GM12878 (cell line): ENCODE data around the gene ATP13A4. TPM values are rescaled to one million over a fixed set of nuclear protein-coding genes. Genes with fewer than 3 reads are reported as not detected.
A peak's percentile ranks its signal among the peaks of the same experiment; 100 is the strongest.

Experiments
- ATAC-seq: fragments of 200-7000 bp; cut with Tn5 transposase; 3 replicates; pipeline ENCODE4 v1.9.1; 2020; ENCODE audit warnings: mild to moderate bottlenecking, moderate library complexity
- BruUV-seq: library from RNA; stranded (reverse); fragments of 400-500 nt; replicated peaks from 2 replicates; lab custom pipeline; 2021; lab: Mats Ljungman, UMichigan
- CTCF ChIA-PET: fragments of 300-600 bp; sonication (Branson Sonifier 250); formaldehyde crosslinking; extraction: SDS; loops from one replicate; lab custom pipeline; 2021; ENCODE audit warnings: inconsistent platforms; lab: Yijun Ruan, JAX
- POLR2A ChIA-PET: fragments of 350-600 bp; formaldehyde crosslinking; extraction: SDS; loops from one replicate; lab custom pipeline; 2021; ENCODE audit warnings: inconsistent platforms; lab: Charles Lee
- RAD21 ChIA-PET: fragments of 300-600 bp; sonication (Branson Sonifier 250); formaldehyde crosslinking; loops from one replicate; lab custom pipeline; 2023; ENCODE audit warnings: antibody characterized with exemption; ENCODE audit not compliant: unreplicated experiment; lab: Charles Lee
- SMC1A ChIA-PET: fragments of 300-600 bp; sonication (Branson Sonifier 250); formaldehyde crosslinking; loops from one replicate; lab custom pipeline; 2023; ENCODE audit not compliant: unreplicated experiment, uncharacterized antibody; lab: Charles Lee
- DNase-seq: peaks from one replicate; pipeline ENCODE4 v3.0.0-alpha.2; 2011; ENCODE audit warnings: low read depth, low spot score
- FAIRE-seq: peaks from 3 replicates; lab custom pipeline; 2011; peaks lifted over from hg19 to GRCh38; lab: Jason Lieb, UNC
- H2AFZ ChIP-seq: 2 replicates; pipeline ENCODE4 v1.6.0; 2011; ENCODE audit warnings: low read depth, low read length, control low read depth; ENCODE audit not compliant: control insufficient read depth
- H3K27ac ChIP-seq: 2 replicates; pipeline ENCODE4 v1.5.1; 2011; ENCODE audit warnings: control low read depth; ENCODE audit not compliant: control insufficient read depth, insufficient read depth
- H3K27me3 ChIP-seq, 2 experiments: replicated peaks in 1 of 2; 2 replicates each; pipeline versions ENCODE4 v1.6.0 to v1.6.1; 2011; ENCODE audit warnings: low read length in 1 of 2; ENCODE audit not compliant: control insufficient read depth in 2 of 2, insufficient read depth in 2 of 2
- H3K36me3 ChIP-seq, 2 experiments: 2 replicates each; pipeline ENCODE4 v1.5.1; 2011; ENCODE audit warnings: low read length in 1 of 2; ENCODE audit not compliant: control insufficient read depth in 2 of 2, insufficient read depth in 2 of 2
- H3K4me1 ChIP-seq: 2 replicates; pipeline ENCODE4 v1.6.1; 2011; ENCODE audit warnings: mild to moderate bottlenecking, low read length, moderate library complexity, mixed read lengths; ENCODE audit not compliant: control insufficient read depth, insufficient read depth
- H3K4me2 ChIP-seq: 2 replicates; pipeline ENCODE4 v1.6.0; 2011; ENCODE audit warnings: control low read depth; ENCODE audit not compliant: control insufficient read depth, insufficient read depth
- H3K4me3 ChIP-seq: fragments of 200-600 bp; sonication (generic); 2 replicates; pipeline ENCODE4 v1.5.1; 2016
- H3K79me2 ChIP-seq: 2 replicates; pipeline ENCODE4 v1.6.0; 2011; ENCODE audit warnings: low read length; ENCODE audit not compliant: control insufficient read depth, insufficient read depth
- H3K9ac ChIP-seq: 2 replicates; pipeline ENCODE4 v1.8.0; 2011; ENCODE audit warnings: low read length, control low read depth, mixed read lengths; ENCODE audit not compliant: control insufficient read depth, insufficient read depth
- H3K9me3 ChIP-seq: replicated peaks from 3 replicates; pipeline ENCODE4 v1.5.1; 2011; ENCODE audit warnings: mild to moderate bottlenecking, low read length; ENCODE audit not compliant: control insufficient read depth, insufficient read depth
- H4K20me1 ChIP-seq: 2 replicates; pipeline ENCODE4 v1.6.0; 2011; ENCODE audit not compliant: control insufficient read depth, insufficient read depth
- CBFB ChIP-seq: IDR thresholded peaks from 2 replicates; pipeline ENCODE4 v1.6.1; 2016; ENCODE audit warnings: antibody characterized with exemption, low read depth
- CHD2 ChIP-seq: IDR thresholded peaks from 2 replicates; pipeline ENCODE4 v1.6.1; 2011; ENCODE audit warnings: low read depth, low read length, improper control_type of control experiment, borderline replicate concordance
- IKZF2 ChIP-seq, 2 experiments: fragments of 450-650 bp; IDR thresholded peaks; 2 replicates each; pipeline ENCODE4 v1.6.1; 2017; ENCODE audit warnings: mild to moderate bottlenecking in 2 of 2, moderate library complexity in 2 of 2
- SUPT20H ChIP-seq: IDR thresholded peaks from 2 replicates; pipeline ENCODE4 v1.6.1; 2011; ENCODE audit warnings: low read depth, mild to moderate bottlenecking, low read length, moderate library complexity, borderline replicate concordance; ENCODE audit not compliant: control insufficient read depth
- ZNF622 ChIP-seq: fragments of 450-650 bp; IDR thresholded peaks from 2 replicates; pipeline ENCODE4 v1.6.1; 2017; ENCODE audit warnings: mild to moderate bottlenecking, inconsistent platforms
- WGBS: methylation state at CpG from one replicate; pipeline ENCODE4 v1.1.6; 2016; ENCODE audit warnings: low lambda C conversion rate; ENCODE audit not compliant: insufficient replicate concordance, insufficient coverage; ENCODE audit errors: missing lambda C conversion rate; 5-methylcytosine and 5-hydroxymethylcytosine counted together
- in situ Hi-C: fragments of 300-500 bp; cut with MboI; formaldehyde crosslinking; loops from 9 replicates; pipeline ENCODE4 v1.14.3; 2018; ENCODE audit warnings: mixed read lengths
- intact Hi-C: fragments of 100-400 bp; cut with micrococcal nuclease; formaldehyde crosslinking; loops from one replicate; pipeline ENCODE4 v1.14.2; 2022; ENCODE audit not compliant: unreplicated experiment
- polyA plus RNA-seq, 11 experiments: library from polyadenylated mRNA; depleted of rRNA in 4 of 11; unstranded in 6 of 11; stranded (reverse) in 5 of 11; fragments of >200 nt; fragmentation: Nextera tagmentation in 4 of 11; fragmentation: Illumina TruSeq in 1 of 11; extraction: Ambion mirVana in 4 of 11; extraction: Trizol in 1 of 11; gene quantifications; 1 replicate in 1 of 11; 2 replicates in 10 of 11; pipeline versions ENCODE4 v1.2.1 to v1.2.3, GENCODE V29; 2011 to 2016; ENCODE audit warnings: inconsistent platforms in 2 of 11, missing spikeins in 2 of 11, low read depth in 1 of 11
- total RNA-seq, 4 experiments: library from RNA; depleted of rRNA in 3 of 4; stranded (reverse); fragments of >200 nt in 3 of 4; fragmentation: Illumina TruSeq in 1 of 4; extraction: Trizol in 1 of 4; gene quantifications; 2 replicates each; pipeline versions ENCODE4 v1.2.1 to v1.2.3, GENCODE V29; 2013 to 2021
- TF ChIP-seq, protein P1 (sequence below): fragments of 150-350 bp; IDR thresholded peaks from 2 replicates; pipeline ENCODE4 v1.6.1; 2016; ENCODE audit warnings: low read depth, low read length
- TF ChIP-seq, protein P2 (sequence below): fragments of 450-650 bp; IDR thresholded peaks from 2 replicates; pipeline ENCODE4 v1.6.1; 2018; ENCODE audit warnings: mild to moderate bottlenecking, low read depth, moderate library complexity; ENCODE audit not compliant: partially characterized antibody
- TF ChIP-seq, protein P3 (sequence below): fragments of 450-650 bp; conservative IDR thresholded peaks from 2 replicates; pipeline ENCODE4 v1.6.1; 2017; ENCODE audit warnings: mild to moderate bottlenecking, moderate library complexity

ATP13A4 gene
- total and polyA plus RNA-seq, 10 of the 15 experiments (the other 5 are each of a cell fraction or from before 2014, with no cell fraction given): 0.29 to 1.7 (median 1.0) TPM; not detected in 1

DNA sequence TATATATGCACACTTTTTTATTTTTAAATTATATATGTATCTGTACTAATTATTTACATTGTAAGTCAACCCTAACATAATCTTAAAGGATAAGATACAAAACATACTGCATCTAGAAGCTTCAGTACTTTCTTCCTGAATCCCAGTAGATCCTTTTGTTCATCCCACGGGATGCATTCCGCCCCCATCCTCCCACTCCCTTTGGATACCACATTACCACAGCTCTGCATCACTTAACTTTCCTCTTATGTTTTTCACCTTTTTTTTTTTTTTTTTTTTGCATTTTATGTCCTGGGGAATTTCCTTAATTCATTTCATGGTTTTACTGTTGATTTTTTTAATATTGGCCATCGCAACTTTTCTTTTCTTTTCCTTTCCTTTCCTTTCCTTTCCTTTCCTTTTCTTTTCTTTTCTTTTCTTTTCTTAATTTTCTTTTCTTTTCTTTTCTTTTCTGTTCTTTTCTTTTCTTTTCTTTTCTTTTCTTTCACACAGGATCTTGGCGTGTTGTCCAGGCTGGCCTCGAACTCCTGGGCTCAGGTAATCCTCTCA lies 41.3 kb upstream of the ATP13A4 start:
- TF ChIP-seq IKZF2 (IDR thresholded peaks at IDR 0.05) (0 out of 4 replicates have a peak, but pooled peaks of 1 of the 2 experiments have one; percentile 14), ZNF622 (no peak), SUPT20H (no peak), CHD2 (no peak), CBFB (no peak)
- TF ChIP-seq, protein P1, sequence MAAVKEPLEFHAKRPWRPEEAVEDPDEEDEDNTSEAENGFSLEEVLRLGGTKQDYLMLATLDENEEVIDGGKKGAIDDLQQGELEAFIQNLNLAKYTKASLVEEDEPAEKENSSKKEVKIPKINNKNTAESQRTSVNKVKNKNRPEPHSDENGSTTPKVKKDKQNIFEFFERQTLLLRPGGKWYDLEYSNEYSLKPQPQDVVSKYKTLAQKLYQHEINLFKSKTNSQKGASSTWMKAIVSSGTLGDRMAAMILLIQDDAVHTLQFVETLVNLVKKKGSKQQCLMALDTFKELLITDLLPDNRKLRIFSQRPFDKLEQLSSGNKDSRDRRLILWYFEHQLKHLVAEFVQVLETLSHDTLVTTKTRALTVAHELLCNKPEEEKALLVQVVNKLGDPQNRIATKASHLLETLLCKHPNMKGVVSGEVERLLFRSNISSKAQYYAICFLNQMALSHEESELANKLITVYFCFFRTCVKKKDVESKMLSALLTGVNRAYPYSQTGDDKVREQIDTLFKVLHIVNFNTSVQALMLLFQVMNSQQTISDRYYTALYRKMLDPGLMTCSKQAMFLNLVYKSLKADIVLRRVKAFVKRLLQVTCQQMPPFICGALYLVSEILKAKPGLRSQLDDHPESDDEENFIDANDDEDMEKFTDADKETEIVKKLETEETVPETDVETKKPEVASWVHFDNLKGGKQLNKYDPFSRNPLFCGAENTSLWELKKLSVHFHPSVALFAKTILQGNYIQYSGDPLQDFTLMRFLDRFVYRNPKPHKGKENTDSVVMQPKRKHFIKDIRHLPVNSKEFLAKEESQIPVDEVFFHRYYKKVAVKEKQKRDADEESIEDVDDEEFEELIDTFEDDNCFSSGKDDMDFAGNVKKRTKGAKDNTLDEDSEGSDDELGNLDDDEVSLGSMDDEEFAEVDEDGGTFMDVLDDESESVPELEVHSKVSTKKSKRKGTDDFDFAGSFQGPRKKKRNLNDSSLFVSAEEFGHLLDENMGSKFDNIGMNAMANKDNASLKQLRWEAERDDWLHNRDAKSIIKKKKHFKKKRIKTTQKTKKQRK: no peak
- TF ChIP-seq, protein P2, sequence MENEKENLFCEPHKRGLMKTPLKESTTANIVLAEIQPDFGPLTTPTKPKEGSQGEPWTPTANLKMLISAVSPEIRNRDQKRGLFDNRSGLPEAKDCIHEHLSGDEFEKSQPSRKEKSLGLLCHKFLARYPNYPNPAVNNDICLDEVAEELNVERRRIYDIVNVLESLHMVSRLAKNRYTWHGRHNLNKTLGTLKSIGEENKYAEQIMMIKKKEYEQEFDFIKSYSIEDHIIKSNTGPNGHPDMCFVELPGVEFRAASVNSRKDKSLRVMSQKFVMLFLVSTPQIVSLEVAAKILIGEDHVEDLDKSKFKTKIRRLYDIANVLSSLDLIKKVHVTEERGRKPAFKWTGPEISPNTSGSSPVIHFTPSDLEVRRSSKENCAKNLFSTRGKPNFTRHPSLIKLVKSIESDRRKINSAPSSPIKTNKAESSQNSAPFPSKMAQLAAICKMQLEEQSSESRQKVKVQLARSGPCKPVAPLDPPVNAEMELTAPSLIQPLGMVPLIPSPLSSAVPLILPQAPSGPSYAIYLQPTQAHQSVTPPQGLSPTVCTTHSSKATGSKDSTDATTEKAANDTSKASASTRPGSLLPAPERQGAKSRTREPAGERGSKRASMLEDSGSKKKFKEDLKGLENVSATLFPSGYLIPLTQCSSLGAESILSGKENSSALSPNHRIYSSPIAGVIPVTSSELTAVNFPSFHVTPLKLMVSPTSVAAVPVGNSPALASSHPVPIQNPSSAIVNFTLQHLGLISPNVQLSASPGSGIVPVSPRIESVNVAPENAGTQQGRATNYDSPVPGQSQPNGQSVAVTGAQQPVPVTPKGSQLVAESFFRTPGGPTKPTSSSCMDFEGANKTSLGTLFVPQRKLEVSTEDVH: no peak
- TF ChIP-seq, protein P3, sequence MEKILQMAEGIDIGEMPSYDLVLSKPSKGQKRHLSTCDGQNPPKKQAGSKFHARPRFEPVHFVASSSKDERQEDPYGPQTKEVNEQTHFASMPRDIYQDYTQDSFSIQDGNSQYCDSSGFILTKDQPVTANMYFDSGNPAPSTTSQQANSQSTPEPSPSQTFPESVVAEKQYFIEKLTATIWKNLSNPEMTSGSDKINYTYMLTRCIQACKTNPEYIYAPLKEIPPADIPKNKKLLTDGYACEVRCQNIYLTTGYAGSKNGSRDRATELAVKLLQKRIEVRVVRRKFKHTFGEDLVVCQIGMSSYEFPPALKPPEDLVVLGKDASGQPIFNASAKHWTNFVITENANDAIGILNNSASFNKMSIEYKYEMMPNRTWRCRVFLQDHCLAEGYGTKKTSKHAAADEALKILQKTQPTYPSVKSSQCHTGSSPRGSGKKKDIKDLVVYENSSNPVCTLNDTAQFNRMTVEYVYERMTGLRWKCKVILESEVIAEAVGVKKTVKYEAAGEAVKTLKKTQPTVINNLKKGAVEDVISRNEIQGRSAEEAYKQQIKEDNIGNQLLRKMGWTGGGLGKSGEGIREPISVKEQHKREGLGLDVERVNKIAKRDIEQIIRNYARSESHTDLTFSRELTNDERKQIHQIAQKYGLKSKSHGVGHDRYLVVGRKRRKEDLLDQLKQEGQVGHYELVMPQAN: no peak
- no peak for FAIRE-seq
- no TSS peak for BruUV-seq
- ChIA-PET RAD21 (no interaction called here), SMC1A (no interaction called here), POLR2A (no interaction called here), CTCF (no interaction called here)
- Histone ChIP-seq H3K9me3 (no peaks in the 10 kb centered on the region), H3K9ac (no peak overlapping the region), H3K36me3 (peaks cover 0 to 8% of the 10 kb centered on the region in 2 experiments; a peak in 1 of 4 replicates), H3K27me3 (no peaks in the 10 kb centered on the region), H3K4me2 (no peak overlapping the region), H2AFZ (no peak overlapping the region), H4K20me1 (no peaks in the 10 kb centered on the region), H3K4me1 (no peaks in the 10 kb centered on the region), H3K27ac (no peak overlapping the region), H3K4me3 (no peak overlapping the region), H3K79me2 (peaks cover 66% of the 10 kb centered on the region)
- no peak for DNase-seq
- intact Hi-C loops: no loop called here
- 100% methylated on average over 5 of the region's 5 CpGs for WGBS
- in situ Hi-C loops: no loop called here
- no peak for ATAC-seq
